Measurements from ENCODE around the gene CDK11A. TPM values are rescaled to one million over a fixed set of nuclear protein-coding genes. Genes with fewer than 3 reads are reported as not detected.

Gene CDK11A
- polyA plus RNA-seq, 1 of the 3 experiments (the other 2 are of a cell fraction) = 24.0 TPM

DNA sequence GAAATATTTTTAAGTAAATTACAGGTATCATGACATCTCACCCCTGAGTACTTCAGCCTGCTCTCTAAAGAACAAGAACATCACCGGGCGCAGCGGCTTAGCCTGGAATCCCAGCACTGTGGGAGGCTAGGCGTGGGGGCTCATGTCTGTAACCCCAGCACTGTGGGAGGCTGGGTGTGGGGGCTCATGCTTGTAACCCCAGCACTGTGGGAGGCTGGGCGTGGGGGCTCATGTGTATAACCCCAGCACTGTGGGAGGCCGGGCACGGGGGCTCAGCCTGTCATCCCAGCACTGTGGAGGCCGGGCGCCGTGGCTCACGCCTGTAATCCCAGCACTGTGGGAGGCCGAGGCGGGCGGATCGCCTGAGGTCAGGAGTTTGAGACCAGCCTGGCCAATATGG lies 57.6 kb downstream of the CDK11A start (continued):
- TF ChIP-seq FOXJ3 (CRISPR knock-in tag; IDR thresholded peaks at IDR 0.05) (no peak), ELF1 (IDR thresholded peaks at IDR 0.05) (no peak), SMC3 (IDR thresholded peaks at IDR 0.05; ENCODE audit: low read depth, low read length) (no peak), PBX3 (IDR thresholded peaks at IDR 0.05) (no peak), TCF12 (IDR thresholded peaks at IDR 0.05) (no peak), TAF1 (IDR thresholded peaks at IDR 0.05; ENCODE audit: borderline replicate concordance, low read depth, low read length) (no peak), RAD21 (IDR thresholded peaks at IDR 0.05; ENCODE audit: low read length) (no peak), FOSL2 (IDR thresholded peaks at IDR 0.05; ENCODE audit: borderline replicate concordance, low read depth) (no peak), POLR2AphosphoS5 (IDR thresholded peaks at IDR 0.05; ENCODE audit: low read depth, low read length) (no peak), FOXM1 (IDR thresholded peaks at IDR 0.05; ENCODE audit: low read depth) (no peak), NFIC (IDR thresholded peaks at IDR 0.05; ENCODE audit: borderline replicate concordance) (no peak)
- TF ChIP-seq, protein P1, sequence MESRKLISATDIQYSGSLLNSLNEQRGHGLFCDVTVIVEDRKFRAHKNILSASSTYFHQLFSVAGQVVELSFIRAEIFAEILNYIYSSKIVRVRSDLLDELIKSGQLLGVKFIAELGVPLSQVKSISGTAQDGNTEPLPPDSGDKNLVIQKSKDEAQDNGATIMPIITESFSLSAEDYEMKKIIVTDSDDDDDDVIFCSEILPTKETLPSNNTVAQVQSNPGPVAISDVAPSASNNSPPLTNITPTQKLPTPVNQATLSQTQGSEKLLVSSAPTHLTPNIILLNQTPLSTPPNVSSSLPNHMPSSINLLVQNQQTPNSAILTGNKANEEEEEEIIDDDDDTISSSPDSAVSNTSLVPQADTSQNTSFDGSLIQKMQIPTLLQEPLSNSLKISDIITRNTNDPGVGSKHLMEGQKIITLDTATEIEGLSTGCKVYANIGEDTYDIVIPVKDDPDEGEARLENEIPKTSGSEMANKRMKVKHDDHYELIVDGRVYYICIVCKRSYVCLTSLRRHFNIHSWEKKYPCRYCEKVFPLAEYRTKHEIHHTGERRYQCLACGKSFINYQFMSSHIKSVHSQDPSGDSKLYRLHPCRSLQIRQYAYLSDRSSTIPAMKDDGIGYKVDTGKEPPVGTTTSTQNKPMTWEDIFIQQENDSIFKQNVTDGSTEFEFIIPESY (IDR thresholded peaks at IDR 0.05; ENCODE audit: borderline replicate concordance, low read depth) = no peak
- TF ChIP-seq, protein P2, sequence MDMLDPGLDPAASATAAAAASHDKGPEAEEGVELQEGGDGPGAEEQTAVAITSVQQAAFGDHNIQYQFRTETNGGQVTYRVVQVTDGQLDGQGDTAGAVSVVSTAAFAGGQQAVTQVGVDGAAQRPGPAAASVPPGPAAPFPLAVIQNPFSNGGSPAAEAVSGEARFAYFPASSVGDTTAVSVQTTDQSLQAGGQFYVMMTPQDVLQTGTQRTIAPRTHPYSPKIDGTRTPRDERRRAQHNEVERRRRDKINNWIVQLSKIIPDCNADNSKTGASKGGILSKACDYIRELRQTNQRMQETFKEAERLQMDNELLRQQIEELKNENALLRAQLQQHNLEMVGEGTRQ (IDR thresholded peaks at IDR 0.05; ENCODE audit: borderline replicate concordance, low read depth, low read length) = no peak

GRCh38 chr1:1665815-1666251 lies 58.3 kb downstream of the CDK11A start:
- Histone ChIP-seq H3K4me1 (ENCODE audit: control insufficient read depth in 1 of 2, insufficient read depth in 2 of 2, low read depth in 1 of 2, low read length in 1 of 2) (no peaks in the 10 kb centered on the region; a peak in 1 of 4 replicates), H3K36me3 (replicated peaks in 1 of 2; ENCODE audit: control insufficient read depth in 1 of 2, insufficient read depth in 2 of 2, low read length in 1 of 2) (peaks cover 0 to 30% of the 10 kb centered on the region in 2 experiments), H3K9me2 (no peaks in the 10 kb centered on the region), H3K4me3 (ENCODE audit: low read depth in 2 of 2, low read length in 1 of 2) (no peak overlapping the region), H3K27me3 (ENCODE audit: insufficient read depth) (no peaks in the 10 kb centered on the region), H3K9ac (no peak overlapping the region), H4K20me1 (ENCODE audit: insufficient read depth) (no peaks in the 10 kb centered on the region), H3K9me3 (no peaks in the 10 kb centered on the region), H3K4me2 (no peak overlapping the region), H3K79me2 (ENCODE audit: insufficient read depth) (no peaks in the 10 kb centered on the region), H2AFZ (ENCODE audit: low read depth) (no peak overlapping the region), H3K27ac (ENCODE audit: low read depth in 2 of 2, low read length in 1 of 2) (no peak overlapping the region; a peak in 1 of 4 replicates), H3F3A (replicated peaks; ENCODE audit: insufficient read depth) (peaks cover 5% of the 10 kb centered on the region)
- TF ChIP-seq TAF1 (IDR thresholded peaks at IDR 0.05; ENCODE audit: borderline replicate concordance, low read depth, low read length) = no peak
- TF ChIP-seq RCOR1 (IDR thresholded peaks at IDR 0.05; ENCODE audit: low read length) = no peak
- TF ChIP-seq POLR2AphosphoS5 (IDR thresholded peaks at IDR 0.05; ENCODE audit: low read depth, low read length) = no peak
- no peak for TF ChIP-seq NRF1 (IDR thresholded peaks at IDR 0.05; ENCODE audit: low read depth, low read length)
- TF ChIP-seq, protein P3, sequence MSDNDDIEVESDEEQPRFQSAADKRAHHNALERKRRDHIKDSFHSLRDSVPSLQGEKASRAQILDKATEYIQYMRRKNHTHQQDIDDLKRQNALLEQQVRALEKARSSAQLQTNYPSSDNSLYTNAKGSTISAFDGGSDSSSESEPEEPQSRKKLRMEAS (IDR thresholded peaks at IDR 0.05; ENCODE audit: low read depth) = no peak
- TF ChIP-seq MEF2A (IDR thresholded peaks at IDR 0.05; ENCODE audit: borderline replicate concordance, low read depth) = no peak
- TF ChIP-seq, protein P4, sequence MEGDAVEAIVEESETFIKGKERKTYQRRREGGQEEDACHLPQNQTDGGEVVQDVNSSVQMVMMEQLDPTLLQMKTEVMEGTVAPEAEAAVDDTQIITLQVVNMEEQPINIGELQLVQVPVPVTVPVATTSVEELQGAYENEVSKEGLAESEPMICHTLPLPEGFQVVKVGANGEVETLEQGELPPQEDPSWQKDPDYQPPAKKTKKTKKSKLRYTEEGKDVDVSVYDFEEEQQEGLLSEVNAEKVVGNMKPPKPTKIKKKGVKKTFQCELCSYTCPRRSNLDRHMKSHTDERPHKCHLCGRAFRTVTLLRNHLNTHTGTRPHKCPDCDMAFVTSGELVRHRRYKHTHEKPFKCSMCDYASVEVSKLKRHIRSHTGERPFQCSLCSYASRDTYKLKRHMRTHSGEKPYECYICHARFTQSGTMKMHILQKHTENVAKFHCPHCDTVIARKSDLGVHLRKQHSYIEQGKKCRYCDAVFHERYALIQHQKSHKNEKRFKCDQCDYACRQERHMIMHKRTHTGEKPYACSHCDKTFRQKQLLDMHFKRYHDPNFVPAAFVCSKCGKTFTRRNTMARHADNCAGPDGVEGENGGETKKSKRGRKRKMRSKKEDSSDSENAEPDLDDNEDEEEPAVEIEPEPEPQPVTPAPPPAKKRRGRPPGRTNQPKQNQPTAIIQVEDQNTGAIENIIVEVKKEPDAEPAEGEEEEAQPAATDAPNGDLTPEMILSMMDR (IDR thresholded peaks at IDR 0.05) = peak; percentile 54
- TF ChIP-seq, protein P2 (IDR thresholded peaks at IDR 0.05; ENCODE audit: borderline replicate concordance, low read depth, low read length) = no peak
- no peak for TF ChIP-seq ELF1 (IDR thresholded peaks at IDR 0.05)
- CTCF ChIA-PET = interaction anchor here (1.1 to 1.6 kb wide), 6 partner anchors 10 to 379 kb away, joined by 3 to 7 read pairs (median 6); no protein-coding TSS in a partner anchor
- POLR2A ChIA-PET = no interaction called here
- WGBS (ENCODE audit: low lambda C conversion rate) = 86% methylated on average over 8 of the region's 25 CpGs
- DNase-seq = peak; percentile 78

Measured in SK-N-SH (cell line).